WTC11 (cell line): Measurements from ENCODE around the gene FOXP1. TPM values are rescaled to one million over a fixed set of nuclear protein-coding genes. Genes with fewer than 3 reads are reported as not detected.

Experiments
- ATAC-seq: fragments of 200-7000 bp; cut with Tn5 transposase; 2 replicates; pipeline ENCODE4 v1.10.0; 2021; ENCODE audit warnings: mild to moderate bottlenecking, moderate library complexity
- CTCF ChIA-PET: fragments of 300-600 bp; sonication (Branson Sonifier 250); formaldehyde crosslinking; loops from one replicate; lab custom pipeline; 2021; ENCODE audit warnings: antibody characterized with exemption; lab: Charles Lee
- POLR2A ChIA-PET: fragments of 350-600 bp; sonication (Branson Sonifier 250); formaldehyde crosslinking; loops from one replicate; lab custom pipeline; 2021; ENCODE audit warnings: antibody characterized with exemption; lab: Charles Lee
- DNase-seq: peaks from one replicate; pipeline ENCODE4 v3.0.0; 2021; ENCODE audit warnings: low spot score
- H3K27ac Mint-ChIP-seq: 2 replicates; pipeline ENCODE4 v1.8.0; 2021; ENCODE audit warnings: mixed read lengths
- H3K27me3 Mint-ChIP-seq: 2 replicates; pipeline ENCODE4 v1.8.0; 2021; ENCODE audit warnings: low read depth, mild to moderate bottlenecking, moderate library complexity, mixed read lengths
- H3K36me3 Mint-ChIP-seq: 2 replicates; pipeline ENCODE4 v1.8.0; 2021; ENCODE audit warnings: mixed read lengths
- H3K4me1 Mint-ChIP-seq: 2 replicates; pipeline ENCODE4 v1.8.0; 2022; ENCODE audit warnings: mixed read lengths
- H3K4me3 Mint-ChIP-seq: 2 replicates; pipeline ENCODE4 v1.8.0; 2021; ENCODE audit warnings: mild to moderate bottlenecking, moderate library complexity, mixed read lengths
- H3K9me3 Mint-ChIP-seq: 2 replicates; pipeline ENCODE4 v1.8.0; 2021; ENCODE audit warnings: mixed read lengths
- ELF4 ChIP-seq: sonication (generic); formaldehyde crosslinking; IDR thresholded peaks from 2 replicates; pipeline ENCODE4 v1.8.1; 2022; ENCODE audit warnings: low read depth, mild to moderate bottlenecking, moderate library complexity, missing genetic modification reagents
- EMX1 ChIP-seq: fragments of 250-450 bp; sonication (Bioruptor Pico); IDR thresholded peaks from 2 replicates; pipeline ENCODE4 v1.8.0; 2021; ENCODE audit warnings: mild to moderate bottlenecking
- FOXJ3 ChIP-seq: sonication (generic); formaldehyde crosslinking; IDR thresholded peaks from 2 replicates; pipeline ENCODE4 v1.9.0; 2021; ENCODE audit warnings: missing genetic modification reagents, mild to moderate bottlenecking, borderline replicate concordance
- GTF2I ChIP-seq: fragments of 250-450 bp; sonication (Bioruptor Pico); conservative IDR thresholded peaks from 2 replicates; pipeline ENCODE4 v1.4.0; 2021; ENCODE audit warnings: mild to moderate bottlenecking
- MXD4 ChIP-seq: fragments of 250-450 bp; sonication (Bioruptor Pico); IDR thresholded peaks from 2 replicates; pipeline ENCODE4 v1.8.0; 2021; ENCODE audit warnings: mild to moderate bottlenecking, moderate library complexity, borderline replicate concordance
- NFE2L1 ChIP-seq: sonication (generic); formaldehyde crosslinking; IDR thresholded peaks from 2 replicates; pipeline ENCODE4 v1.8.1; 2023; ENCODE audit warnings: missing genetic modification reagents
- NFYB ChIP-seq: sonication (generic); formaldehyde crosslinking; conservative IDR thresholded peaks from 2 replicates; pipeline ENCODE4 v1.8.0; 2022; ENCODE audit warnings: low read depth, missing genetic modification reagents
- PRRX2 ChIP-seq: fragments of 250-450 bp; sonication (Bioruptor Pico); IDR thresholded peaks from 2 replicates; pipeline ENCODE4 v1.8.0; 2021; ENCODE audit warnings: mild to moderate bottlenecking
- RORB ChIP-seq: fragments of 250-450 bp; sonication (Bioruptor Pico); IDR thresholded peaks from 2 replicates; pipeline ENCODE4 v1.9.0; 2021; ENCODE audit warnings: mild to moderate bottlenecking
- SMAD4 ChIP-seq: sonication (generic); formaldehyde crosslinking; IDR thresholded peaks from 2 replicates; pipeline ENCODE4 v1.8.0; 2022; ENCODE audit warnings: mild to moderate bottlenecking, missing genetic modification reagents
- SP1 ChIP-seq: sonication (generic); formaldehyde crosslinking; conservative IDR thresholded peaks from 2 replicates; pipeline ENCODE4 v1.8.1; 2022; ENCODE audit warnings: missing genetic modification reagents
- TEAD1 ChIP-seq: sonication (generic); formaldehyde crosslinking; IDR thresholded peaks from 2 replicates; pipeline ENCODE4 v1.8.0; 2022; ENCODE audit warnings: mild to moderate bottlenecking, missing genetic modification reagents
- TEAD4 ChIP-seq: sonication (generic); formaldehyde crosslinking; IDR thresholded peaks from 2 replicates; pipeline ENCODE4 v1.8.0; 2022; ENCODE audit warnings: mild to moderate bottlenecking, missing genetic modification reagents
- ZNF121 ChIP-seq: sonication (generic); formaldehyde crosslinking; IDR thresholded peaks from 2 replicates; pipeline ENCODE4 v1.8.0; 2023; ENCODE audit warnings: missing genetic modification reagents
- ZNF317 ChIP-seq: sonication (generic); formaldehyde crosslinking; IDR thresholded peaks from 2 replicates; pipeline ENCODE4 v1.8.1; 2023; ENCODE audit warnings: low read depth, mild to moderate bottlenecking, moderate library complexity, missing genetic modification reagents, borderline replicate concordance
- ZNF416 ChIP-seq: fragments of 250-450 bp; sonication (Bioruptor Pico); IDR thresholded peaks from 2 replicates; pipeline ENCODE4 v1.9.0; 2021; ENCODE audit warnings: mild to moderate bottlenecking, inconsistent platforms
- total RNA-seq: library from RNA; stranded (reverse); gene quantifications from 3 replicates; pipeline ENCODE4 v1.2.3, GENCODE V29; 2021
- TF ChIP-seq, protein P1 (sequence below): fragments of 250-450 bp; sonication (Bioruptor Pico); IDR thresholded peaks from 2 replicates; pipeline ENCODE4 v2.1.2; 2022; ENCODE audit warnings: mild to moderate bottlenecking, moderate library complexity
- TF ChIP-seq, protein P2 (sequence below): sonication (generic); formaldehyde crosslinking; conservative IDR thresholded peaks from 2 replicates; pipeline ENCODE4 v1.8.1; 2022; ENCODE audit warnings: mild to moderate bottlenecking, missing genetic modification reagents
- TF ChIP-seq, protein P3 (sequence below): sonication (generic); formaldehyde crosslinking; IDR thresholded peaks from 2 replicates; pipeline ENCODE4 v1.8.0; 2022; ENCODE audit warnings: mild to moderate bottlenecking, missing genetic modification reagents
- TF ChIP-seq, protein P4 (sequence below): sonication (generic); formaldehyde crosslinking; IDR thresholded peaks from 2 replicates; pipeline ENCODE4 v1.8.0; 2022; ENCODE audit warnings: mild to moderate bottlenecking, missing genetic modification reagents
- TF ChIP-seq, protein P5 (sequence below): fragments of 250-450 bp; sonication (Bioruptor Pico); IDR thresholded peaks from 2 replicates; pipeline ENCODE4 v1.9.0; 2021; ENCODE audit warnings: mild to moderate bottlenecking

FOXP1 gene
- total RNA-seq, 1 experiment from 2014 or later, result 25.8 TPM

DNA sequence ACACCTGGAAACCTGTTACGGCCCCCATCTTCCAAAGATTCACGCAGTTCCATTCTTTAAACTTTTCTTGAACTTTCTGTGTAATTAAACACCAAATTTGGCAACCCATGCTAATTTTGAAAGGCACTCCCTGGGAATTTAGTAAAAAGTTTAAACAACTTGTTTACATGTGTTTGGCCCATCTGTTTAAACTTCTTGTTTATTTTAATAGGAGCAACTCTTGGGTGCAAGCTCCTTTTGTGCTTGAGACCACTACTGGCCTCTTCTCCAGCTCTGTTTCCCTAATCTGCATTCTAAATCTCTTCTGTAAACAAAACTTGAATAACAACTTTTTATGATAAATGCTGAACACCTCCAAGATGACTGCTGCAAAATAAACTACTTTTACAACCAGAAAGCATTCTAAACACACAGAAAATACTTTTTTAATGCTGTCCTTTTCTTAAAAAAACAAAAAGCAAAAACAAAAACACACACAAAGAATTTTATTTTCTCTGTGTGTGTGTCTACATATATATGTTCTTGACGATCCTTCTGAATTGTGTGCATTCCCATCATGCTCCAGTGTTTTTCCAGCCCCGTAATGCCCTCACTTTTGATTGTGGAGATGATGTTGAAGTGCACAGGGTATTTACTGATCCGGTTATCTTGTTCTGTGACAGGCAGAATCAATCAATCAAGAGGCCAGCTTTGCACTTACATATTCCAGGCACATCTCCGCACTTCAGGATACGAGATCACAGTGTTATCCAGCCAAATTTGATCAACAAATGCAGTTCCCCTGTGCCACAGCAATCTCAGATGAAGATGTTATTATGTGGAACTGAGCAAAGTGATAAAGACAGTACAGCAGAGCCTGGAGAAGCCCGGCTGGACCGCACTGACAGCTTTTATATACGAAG is 416.9 kb downstream of the FOXP1 start:
- CTCF ChIA-PET, result interaction anchor here (0.6 to 1.3 kb wide), 2 partner anchors 10 to 33 kb away, joined by 3 to 4 read pairs; no protein-coding TSS in a partner anchor
- Mint-ChIP-seq H3K27me3 (no peaks in the 10 kb centered on the region), H3K4me1 (peaks cover 62% of the 10 kb centered on the region), H3K4me3 (no peak overlapping the region), H3K27ac (0 out of 2 replicates have a peak overlapping the region, but pooled peaks have one; percentile 31), H3K9me3 (peaks cover 5% of the 10 kb centered on the region), H3K36me3 (peaks cover under 1% of the 10 kb centered on the region; the same call in 1 of the 2 replicates)
- POLR2A ChIA-PET, result no interaction called here
- DNase-seq, result no peak
- ATAC-seq, result no peak
- TF ChIP-seq, protein P1, sequence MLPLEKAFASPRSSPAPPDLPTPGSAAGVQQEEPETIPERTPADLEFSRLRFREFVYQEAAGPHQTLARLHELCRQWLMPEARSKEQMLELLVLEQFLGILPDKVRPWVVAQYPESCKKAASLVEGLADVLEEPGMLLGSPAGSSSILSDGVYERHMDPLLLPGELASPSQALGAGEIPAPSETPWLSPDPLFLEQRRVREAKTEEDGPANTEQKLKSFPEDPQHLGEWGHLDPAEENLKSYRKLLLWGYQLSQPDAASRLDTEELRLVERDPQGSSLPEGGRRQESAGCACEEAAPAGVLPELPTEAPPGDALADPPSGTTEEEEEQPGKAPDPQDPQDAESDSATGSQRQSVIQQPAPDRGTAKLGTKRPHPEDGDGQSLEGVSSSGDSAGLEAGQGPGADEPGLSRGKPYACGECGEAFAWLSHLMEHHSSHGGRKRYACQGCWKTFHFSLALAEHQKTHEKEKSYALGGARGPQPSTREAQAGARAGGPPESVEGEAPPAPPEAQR, result no peak
- TF ChIP-seq, protein P2, sequence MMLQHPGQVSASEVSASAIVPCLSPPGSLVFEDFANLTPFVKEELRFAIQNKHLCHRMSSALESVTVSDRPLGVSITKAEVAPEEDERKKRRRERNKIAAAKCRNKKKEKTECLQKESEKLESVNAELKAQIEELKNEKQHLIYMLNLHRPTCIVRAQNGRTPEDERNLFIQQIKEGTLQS (CRISPR knock-in tag), result no peak
- TF ChIP-seq SMAD4 (no peak), MXD4 (no peak), TEAD1 (CRISPR knock-in tag) (no peak), EMX1 (CRISPR knock-in tag) (no peak), ZNF121 (no peak), NFYB (CRISPR knock-in tag) (no peak), NFE2L1 (CRISPR knock-in tag) (no peak), SP1 (no peak), ELF4 (CRISPR knock-in tag) (no peak), PRRX2 (CRISPR knock-in tag) (no peak), GTF2I (CRISPR knock-in tag) (no peak), ZNF317 (CRISPR knock-in tag) (no peak), RORB (no peak)
- TF ChIP-seq, protein P3, sequence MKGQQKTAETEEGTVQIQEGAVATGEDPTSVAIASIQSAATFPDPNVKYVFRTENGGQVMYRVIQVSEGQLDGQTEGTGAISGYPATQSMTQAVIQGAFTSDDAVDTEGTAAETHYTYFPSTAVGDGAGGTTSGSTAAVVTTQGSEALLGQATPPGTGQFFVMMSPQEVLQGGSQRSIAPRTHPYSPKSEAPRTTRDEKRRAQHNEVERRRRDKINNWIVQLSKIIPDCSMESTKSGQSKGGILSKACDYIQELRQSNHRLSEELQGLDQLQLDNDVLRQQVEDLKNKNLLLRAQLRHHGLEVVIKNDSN, result no peak
- TF ChIP-seq, protein P4, sequence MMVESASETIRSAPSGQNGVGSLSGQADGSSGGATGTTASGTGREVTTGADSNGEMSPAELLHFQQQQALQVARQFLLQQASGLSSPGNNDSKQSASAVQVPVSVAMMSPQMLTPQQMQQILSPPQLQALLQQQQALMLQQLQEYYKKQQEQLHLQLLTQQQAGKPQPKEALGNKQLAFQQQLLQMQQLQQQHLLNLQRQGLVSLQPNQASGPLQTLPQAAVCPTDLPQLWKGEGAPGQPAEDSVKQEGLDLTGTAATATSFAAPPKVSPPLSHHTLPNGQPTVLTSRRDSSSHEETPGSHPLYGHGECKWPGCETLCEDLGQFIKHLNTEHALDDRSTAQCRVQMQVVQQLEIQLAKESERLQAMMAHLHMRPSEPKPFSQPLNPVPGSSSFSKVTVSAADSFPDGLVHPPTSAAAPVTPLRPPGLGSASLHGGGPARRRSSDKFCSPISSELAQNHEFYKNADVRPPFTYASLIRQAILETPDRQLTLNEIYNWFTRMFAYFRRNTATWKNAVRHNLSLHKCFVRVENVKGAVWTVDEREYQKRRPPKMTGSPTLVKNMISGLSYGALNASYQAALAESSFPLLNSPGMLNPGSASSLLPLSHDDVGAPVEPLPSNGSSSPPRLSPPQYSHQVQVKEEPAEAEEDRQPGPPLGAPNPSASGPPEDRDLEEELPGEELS (CRISPR knock-in tag), result no peak

DNA sequence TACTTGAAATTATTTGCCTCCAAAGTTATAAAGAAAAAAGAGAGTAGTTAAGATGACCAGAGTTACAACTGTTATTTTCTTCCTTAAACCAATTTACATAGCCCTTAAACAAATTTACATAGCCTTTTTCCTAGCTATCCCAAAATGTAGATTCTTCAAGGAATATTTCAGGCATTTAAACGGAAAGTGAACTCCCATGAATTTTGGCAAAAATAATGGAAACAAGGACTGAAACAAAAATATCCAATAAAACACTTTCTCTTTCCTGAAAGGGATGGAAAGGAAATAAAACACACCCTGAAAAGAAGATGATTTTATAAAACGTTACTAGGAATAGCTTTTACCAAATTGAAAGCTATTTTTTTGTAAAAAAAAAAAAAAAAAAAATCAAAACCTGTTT is 418.6 kb downstream of the FOXP1 start:
- peaks cover 11% of the 10 kb centered on the region for H3K36me3 Mint-ChIP-seq
- peak overlapping the region; percentile 89 for H3K27ac Mint-ChIP-seq
- DNase-seq, result no peak
- H3K4me3 Mint-ChIP-seq, result peak overlapping the region; percentile 24
- H3K4me1 Mint-ChIP-seq, result peaks cover 57% of the 10 kb centered on the region
- TF ChIP-seq ZNF416 (CRISPR knock-in tag) (no peak), FOXJ3 (CRISPR knock-in tag) (no peak), TEAD4 (CRISPR knock-in tag) (no peak)
- TF ChIP-seq, protein P3, result no peak
- TF ChIP-seq, protein P5, sequence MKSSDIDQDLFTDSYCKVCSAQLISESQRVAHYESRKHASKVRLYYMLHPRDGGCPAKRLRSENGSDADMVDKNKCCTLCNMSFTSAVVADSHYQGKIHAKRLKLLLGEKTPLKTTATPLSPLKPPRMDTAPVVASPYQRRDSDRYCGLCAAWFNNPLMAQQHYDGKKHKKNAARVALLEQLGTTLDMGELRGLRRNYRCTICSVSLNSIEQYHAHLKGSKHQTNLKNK (CRISPR knock-in tag), result no peak
- TF ChIP-seq, all 79 proteins: peak for 0
- ATAC-seq, result no peak
- ChIA-PET CTCF (no interaction called here), POLR2A (interaction anchor here (0.5 kb wide), 1 partner anchor 58 kb away, joined by 6 read pairs; no protein-coding TSS in a partner anchor)
- Mint-ChIP-seq H3K9me3 (peaks cover 15% of the 10 kb centered on the region), H3K27me3 (no peaks in the 10 kb centered on the region)
